Fibroblast of mammary gland (primary cell): ENCODE measurements around the gene CTPS1.

Experiments used
- DNase-seq: peaks from one replicate; pipeline ENCODE4 v3.0.0-alpha.2; 2010; ENCODE audit warnings: low read depth
- H3K4me3 ChIP-seq: 2 replicates; pipeline ENCODE4 v1.5.1; 2011; ENCODE audit warnings: low read depth, mild to moderate bottlenecking, low read length, moderate library complexity; ENCODE audit not compliant: control insufficient read depth
- TF ChIP-seq, protein P1 (sequence below): conservative IDR thresholded peaks from 2 replicates; pipeline ENCODE4 v1.5.1; 2011; ENCODE audit warnings: low read depth, low read length, inconsistent platforms; ENCODE audit not compliant: control insufficient read depth, insufficient read depth

CTPS1 gene, protein sequence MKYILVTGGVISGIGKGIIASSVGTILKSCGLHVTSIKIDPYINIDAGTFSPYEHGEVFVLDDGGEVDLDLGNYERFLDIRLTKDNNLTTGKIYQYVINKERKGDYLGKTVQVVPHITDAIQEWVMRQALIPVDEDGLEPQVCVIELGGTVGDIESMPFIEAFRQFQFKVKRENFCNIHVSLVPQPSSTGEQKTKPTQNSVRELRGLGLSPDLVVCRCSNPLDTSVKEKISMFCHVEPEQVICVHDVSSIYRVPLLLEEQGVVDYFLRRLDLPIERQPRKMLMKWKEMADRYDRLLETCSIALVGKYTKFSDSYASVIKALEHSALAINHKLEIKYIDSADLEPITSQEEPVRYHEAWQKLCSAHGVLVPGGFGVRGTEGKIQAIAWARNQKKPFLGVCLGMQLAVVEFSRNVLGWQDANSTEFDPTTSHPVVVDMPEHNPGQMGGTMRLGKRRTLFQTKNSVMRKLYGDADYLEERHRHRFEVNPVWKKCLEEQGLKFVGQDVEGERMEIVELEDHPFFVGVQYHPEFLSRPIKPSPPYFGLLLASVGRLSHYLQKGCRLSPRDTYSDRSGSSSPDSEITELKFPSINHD

DNA sequence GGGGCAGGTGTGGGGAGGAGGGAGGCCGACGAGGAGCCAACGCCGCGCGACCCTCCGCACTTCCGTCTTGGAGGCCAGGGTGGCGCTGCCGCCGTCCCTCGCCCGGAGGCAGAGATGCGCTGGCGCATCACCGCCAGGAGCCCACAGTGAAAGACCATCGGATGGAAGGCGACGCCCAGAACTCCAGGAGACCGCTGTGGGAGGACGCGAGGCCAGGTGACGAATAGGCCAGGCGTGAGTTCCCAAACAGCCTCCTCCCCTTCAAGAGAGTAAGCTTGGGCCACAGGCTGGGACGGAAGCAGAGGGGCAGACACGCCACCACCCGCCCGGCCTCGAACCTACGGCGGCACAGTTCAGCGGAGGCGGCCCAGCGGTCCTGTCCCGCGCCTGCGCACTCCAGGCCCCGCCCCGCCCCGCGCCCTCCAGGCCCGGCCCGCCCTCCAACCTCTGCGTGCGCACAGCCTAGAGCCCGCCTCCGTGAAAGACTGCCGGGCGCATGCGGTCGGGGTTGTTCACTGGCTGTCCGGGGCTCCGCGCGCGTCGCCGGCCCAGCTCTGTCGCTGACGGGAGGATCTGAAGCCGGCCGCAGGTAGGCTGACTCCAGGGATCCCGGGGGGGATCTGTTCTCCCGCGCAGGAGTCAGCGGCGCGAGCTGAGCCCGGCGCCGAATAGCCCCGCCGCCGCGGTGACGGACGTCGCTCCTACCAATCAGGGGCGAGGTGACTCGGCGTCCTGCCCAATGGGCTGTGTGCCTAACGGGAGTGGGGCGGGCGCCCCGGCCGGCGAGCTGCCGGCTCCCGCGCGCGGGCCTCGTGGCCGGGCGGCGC, at the start of gene CTPS1:
CTPS1 (plus strand) TSS at position 456 of the 827 bp plus-strand sequence. CDS start 3,595 bp downstream, outside the sequence.
- peak within 1 kb of the TSS; percentile 75 for H3K4me3 ChIP-seq
- TF ChIP-seq, protein P1, sequence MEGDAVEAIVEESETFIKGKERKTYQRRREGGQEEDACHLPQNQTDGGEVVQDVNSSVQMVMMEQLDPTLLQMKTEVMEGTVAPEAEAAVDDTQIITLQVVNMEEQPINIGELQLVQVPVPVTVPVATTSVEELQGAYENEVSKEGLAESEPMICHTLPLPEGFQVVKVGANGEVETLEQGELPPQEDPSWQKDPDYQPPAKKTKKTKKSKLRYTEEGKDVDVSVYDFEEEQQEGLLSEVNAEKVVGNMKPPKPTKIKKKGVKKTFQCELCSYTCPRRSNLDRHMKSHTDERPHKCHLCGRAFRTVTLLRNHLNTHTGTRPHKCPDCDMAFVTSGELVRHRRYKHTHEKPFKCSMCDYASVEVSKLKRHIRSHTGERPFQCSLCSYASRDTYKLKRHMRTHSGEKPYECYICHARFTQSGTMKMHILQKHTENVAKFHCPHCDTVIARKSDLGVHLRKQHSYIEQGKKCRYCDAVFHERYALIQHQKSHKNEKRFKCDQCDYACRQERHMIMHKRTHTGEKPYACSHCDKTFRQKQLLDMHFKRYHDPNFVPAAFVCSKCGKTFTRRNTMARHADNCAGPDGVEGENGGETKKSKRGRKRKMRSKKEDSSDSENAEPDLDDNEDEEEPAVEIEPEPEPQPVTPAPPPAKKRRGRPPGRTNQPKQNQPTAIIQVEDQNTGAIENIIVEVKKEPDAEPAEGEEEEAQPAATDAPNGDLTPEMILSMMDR, result no peak
- DNase-seq, result peak; percentile 90

- no peak overlapping the region for H3K4me3 ChIP-seq
- TF ChIP-seq, protein P1, result no peak
- no peak for DNase-seq
Observed at GRCh38 chr1:40930174-40930964, 49.1 kb upstream of the CTPS1 start.

GRCh38 chr1:40931601-40932000, 47.9 kb upstream of the CTPS1 start:
- TF ChIP-seq, protein P1, result no peak
- no peak overlapping the region for H3K4me3 ChIP-seq
- DNase-seq, result no peak

DNA sequence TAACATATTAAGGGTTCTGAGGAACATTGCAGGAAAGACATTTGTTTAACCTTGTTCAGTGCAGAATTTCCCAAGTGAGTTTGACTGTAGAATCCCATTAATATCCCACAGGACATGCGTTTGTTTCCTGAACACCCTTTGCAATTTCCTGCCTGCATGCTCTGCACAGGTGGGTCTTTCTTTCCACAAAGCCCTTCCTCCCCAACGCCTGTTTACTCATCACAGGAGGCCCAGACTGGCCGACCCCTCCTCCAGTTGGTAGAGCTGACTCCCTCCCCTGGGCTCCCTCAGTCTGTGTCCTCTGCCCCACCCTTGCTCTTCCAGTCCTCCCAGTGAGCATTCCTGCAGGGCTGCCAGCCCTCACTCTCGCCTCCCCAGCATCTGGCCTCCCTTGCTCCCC, 47.5 kb upstream of the CTPS1 start:
- H3K4me3 ChIP-seq, result no peak overlapping the region
- no peak for DNase-seq
- TF ChIP-seq, protein P1, result no peak

GRCh38 chr1:40936931-40937339, 42.6 kb upstream of the CTPS1 start:
- peak; percentile 59 for DNase-seq
- no peak overlapping the region for H3K4me3 ChIP-seq
- TF ChIP-seq, protein P1, result no peak

GRCh38 chr1:40938393-40938792, 41.1 kb upstream of the CTPS1 start:
- TF ChIP-seq, protein P1, result no peak
- no peak overlapping the region for H3K4me3 ChIP-seq
- no peak for DNase-seq
